Retina (tissue), 1 donor: Measurements from ENCODE around the gene REPS2.
A peak's percentile ranks its signal among the peaks of the same experiment; 100 is the strongest.
"Not testable (repeated sequence)": the region's sequence is repeated elsewhere in the genome, so short reads cannot be mapped to it uniquely, and the experiment has no call there.

ENCODE experiments used
- DNase-seq: peaks from one replicate; pipeline ENCODE4 v3.0.0-alpha.2; 2016

The REPS2 gene

GRCh38 chrX:16946361-16946964 is at the start of gene REPS2:
REPS2 (plus strand) TSS chrX:16946658; CDS start chrX:16946862, 204 bp downstream.
- peak; percentile 47 for DNase-seq

GRCh38 chrX:16897445-16897844 is 49.0 kb upstream of the REPS2 start:
- no peak for DNase-seq

- DNase-seq = no peak
These were observed 43.0 kb upstream of the REPS2 start for GRCh38 chrX:16903274-16904022.

DNA sequence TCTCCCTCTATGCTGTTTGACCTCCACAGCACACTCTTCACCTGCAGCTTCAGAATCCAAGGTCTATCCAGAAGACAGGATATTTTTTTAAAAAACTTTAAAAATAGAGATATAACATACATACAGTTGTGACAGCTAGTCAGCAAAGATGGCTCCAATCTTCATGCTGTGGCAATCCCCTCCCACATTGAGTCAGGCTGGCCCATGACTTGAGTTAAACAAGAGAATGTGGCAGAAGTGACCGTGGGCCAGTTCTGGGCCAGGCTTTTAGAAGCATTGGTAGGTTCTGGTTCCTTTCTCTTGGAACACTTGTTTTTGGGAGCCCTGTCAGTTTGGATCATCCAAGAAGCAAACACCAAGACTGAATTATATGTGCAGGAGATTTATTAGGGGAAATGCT is 36.1 kb upstream of the REPS2 start:
- DNase-seq = no peak

- no peak for DNase-seq
These were observed 32.4 kb upstream of the REPS2 start for GRCh38 chrX:16914058-16914457.

GRCh38 chrX:16916561-16916960 is 29.9 kb upstream of the REPS2 start:
- DNase-seq = no peak

- DNase-seq = no peak
These were observed 29.3 kb upstream of the REPS2 start for GRCh38 chrX:16917120-16917519.

GRCh38 chrX:16918979-16919378 is 27.5 kb upstream of the REPS2 start:
- no peak for DNase-seq

GRCh38 chrX:16920075-16920474 is 26.4 kb upstream of the REPS2 start:
- no peak for DNase-seq

- no peak for DNase-seq
These were observed 23.3 kb upstream of the REPS2 start for GRCh38 chrX:16923157-16923556.

GRCh38 chrX:16924631-16925480 is 21.6 kb upstream of the REPS2 start:
- DNase-seq = no peak

DNA sequence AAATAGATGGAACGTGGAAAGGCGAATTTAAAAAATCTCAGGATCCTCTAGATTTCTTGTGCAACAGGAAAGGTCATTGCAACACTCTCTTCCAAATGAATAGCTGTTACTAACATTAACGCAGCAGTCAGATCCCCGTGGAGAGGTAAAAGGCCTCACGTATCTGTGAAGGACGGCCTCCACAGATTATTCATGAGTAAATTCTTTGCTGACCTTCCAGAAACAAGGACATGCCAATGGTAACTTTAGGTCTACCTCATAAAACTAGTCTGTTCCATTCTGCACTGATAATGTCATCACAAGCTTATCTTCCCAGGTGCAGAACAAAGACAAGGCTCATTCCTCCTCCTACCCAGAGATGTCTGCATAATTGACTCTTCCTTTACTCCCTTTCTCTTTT is 16.1 kb upstream of the REPS2 start:
- no peak for DNase-seq

- DNase-seq = no peak
These were observed 15.1 kb upstream of the REPS2 start for GRCh38 chrX:16931371-16931770.

DNA sequence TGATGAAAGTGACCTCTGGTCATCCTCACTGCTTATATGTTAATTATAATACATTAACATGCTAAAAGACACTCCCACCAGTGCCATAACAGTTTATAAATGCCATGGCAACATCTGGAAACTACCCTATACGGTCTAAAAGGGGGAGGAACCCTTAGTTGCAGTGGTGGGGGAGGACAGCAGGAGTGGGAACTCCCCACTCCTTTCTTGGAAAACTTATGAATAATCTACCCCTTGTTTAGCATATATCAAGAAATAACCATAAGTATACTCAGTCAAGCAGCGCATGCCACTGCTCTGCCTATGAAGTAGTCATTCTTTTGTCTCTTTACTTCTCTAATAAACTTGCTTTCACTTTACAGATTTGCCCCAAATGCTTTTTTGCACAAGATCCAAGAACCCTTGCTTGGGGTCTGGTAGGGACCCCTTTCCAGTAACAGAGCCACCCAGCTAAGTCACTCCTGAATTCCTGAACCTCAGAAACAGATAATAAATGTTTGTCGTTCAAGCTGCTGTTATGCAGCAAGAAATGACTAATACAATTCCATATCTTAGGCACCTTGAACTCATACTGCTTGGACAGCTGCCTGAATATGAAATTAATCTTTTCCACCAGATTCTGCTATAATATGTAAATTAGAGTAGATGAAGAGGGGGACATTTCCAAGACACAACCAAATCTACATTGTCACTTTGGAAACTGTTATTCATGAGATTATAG is 14.4 kb upstream of the REPS2 start:
- DNase-seq = no peak

- DNase-seq = no peak
These were observed 12.3 kb upstream of the REPS2 start for GRCh38 chrX:16934185-16934584.

DNA sequence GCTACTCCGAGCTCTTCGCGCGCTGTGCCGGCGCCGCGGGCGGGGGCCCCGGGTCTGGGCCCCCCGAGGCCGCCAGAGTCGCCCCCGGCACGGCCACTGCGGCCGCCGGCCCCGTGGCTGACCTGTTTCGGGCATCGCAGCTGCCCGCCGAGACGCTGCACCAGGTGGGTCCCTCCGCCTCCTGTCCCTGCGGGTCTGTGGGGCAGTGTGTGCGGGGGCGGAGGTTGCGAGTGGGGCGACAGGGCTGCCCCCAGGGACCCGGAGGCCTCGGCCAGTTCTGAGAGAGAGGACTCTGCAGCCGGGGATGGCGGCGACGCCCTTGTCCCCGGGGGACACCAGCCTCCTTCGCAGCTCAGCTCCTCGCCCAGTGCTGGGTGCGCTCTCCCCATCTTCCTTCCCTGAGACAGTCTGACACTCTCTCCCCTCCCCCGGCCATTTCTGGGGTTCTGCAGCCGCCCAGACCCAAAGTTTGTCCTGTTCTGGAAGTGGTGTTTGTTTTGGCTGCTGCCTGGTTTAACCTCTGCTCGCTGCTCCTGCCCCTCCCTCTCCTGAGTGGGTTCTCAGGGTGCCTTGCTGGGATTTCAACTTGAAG is 609 bp downstream of the REPS2 start:
- DNase-seq = peak; percentile 57

GRCh38 chrX:16950423-16950822 is 4.0 kb downstream of the REPS2 start:
- no peak for DNase-seq

- DNase-seq = no peak
These were observed 7.3 kb downstream of the REPS2 start for GRCh38 chrX:16953606-16954211.

GRCh38 chrX:16957751-16958150 is 11.3 kb downstream of the REPS2 start:
- no peak for DNase-seq

DNA sequence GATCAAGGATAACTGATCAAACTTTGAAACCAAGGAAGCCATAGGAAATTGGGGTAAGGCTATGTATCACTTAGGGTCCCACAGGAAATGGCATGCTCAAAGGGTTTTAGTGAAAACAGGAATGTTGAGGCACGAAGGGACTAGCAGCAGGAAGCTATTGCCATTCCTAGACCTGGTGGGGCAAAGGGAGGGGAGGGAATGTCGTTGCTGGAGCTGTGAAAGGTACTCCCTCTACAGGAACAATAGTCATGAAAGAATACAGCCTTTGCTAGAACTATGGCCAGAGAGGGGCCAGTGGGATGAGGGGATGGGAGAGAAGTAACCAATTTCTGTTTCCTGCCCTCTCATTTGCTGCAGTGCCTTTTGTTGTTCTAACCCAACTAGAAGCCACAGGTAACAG is 11.9 kb downstream of the REPS2 start:
- no peak for DNase-seq

DNA sequence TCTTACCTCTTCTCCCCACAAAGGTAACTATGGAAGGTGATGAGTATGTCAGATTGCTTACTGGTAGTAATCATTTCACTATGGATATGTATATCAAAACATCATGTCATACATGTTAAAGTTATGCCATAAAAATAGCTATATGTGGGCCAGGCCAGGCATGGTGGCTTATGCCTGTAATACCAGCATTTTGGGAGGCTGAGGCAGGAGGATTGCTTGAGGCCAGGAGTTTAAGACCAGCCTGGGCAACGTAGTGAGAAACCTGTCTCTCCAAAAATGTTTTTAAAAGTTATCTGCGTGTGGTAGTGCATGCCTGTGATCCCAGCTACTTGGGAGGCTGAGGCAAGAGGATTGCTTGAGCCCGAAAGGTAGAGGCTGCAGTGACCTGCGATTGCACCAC is 16.2 kb downstream of the REPS2 start:
- not testable (repeated sequence) for DNase-seq

DNA sequence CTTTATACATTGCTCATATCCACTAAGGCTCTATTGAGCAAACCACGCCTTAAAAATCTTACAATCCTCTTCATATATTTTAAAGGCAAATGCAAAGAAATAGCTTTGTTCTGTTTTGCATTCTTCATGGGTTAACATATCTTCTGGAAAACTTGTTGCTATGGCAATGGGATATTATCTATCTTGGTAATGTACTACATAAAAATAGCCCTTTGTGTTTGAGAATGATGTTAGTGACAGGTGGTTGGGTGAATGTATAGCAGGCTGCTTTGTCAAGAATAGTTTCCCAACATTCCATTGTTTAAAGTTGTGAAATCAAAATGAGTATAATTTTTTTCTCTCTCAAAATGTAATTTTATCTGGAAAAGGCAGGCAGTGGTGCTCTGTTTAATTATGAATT is 16.8 kb downstream of the REPS2 start:
- DNase-seq = no peak
